ENCODE data around the gene GRM7. TPM values are rescaled to one million over a fixed set of nuclear protein-coding genes. Genes with fewer than 3 reads are reported as not detected.

The GRM7 gene
- total and polyA plus RNA-seq, 2 donors (not counting 1 experiment from before 2014, with no cell fraction given) = not detected

GRCh38 chr3:7646851-7647250, 785.9 kb downstream of the GRM7 start:
- Histone ChIP-seq H3K79me2 (ENCODE audit: control insufficient read depth, insufficient read depth, low read length) (no peaks in the 10 kb centered on the region), H3K9ac (ENCODE audit: low read length) (no peak overlapping the region), H3K27ac (ENCODE audit: low read length in 2 of 2) (no peak overlapping the region), H2AFZ (ENCODE audit: insufficient read depth, low read depth, low read length, poor library complexity, severe bottlenecking) (no peak overlapping the region), H3K9me3 (ENCODE audit: control extremely low read depth in 1 of 3, control insufficient read depth in 2 of 3, insufficient read depth in 1 of 3, low read length in 2 of 3) (no peaks in the 10 kb centered on the region), H3K27me3 (replicated peaks in 1 of 4; ENCODE audit: control extremely low read depth in 1 of 4, control insufficient read depth in 3 of 4, insufficient read depth in 4 of 4, low read length in 3 of 4) (no peaks in the 10 kb centered on the region), H3K36me3 (replicated peaks in 1 of 2; ENCODE audit: control extremely low read depth in 1 of 2, control insufficient read depth in 1 of 2, extremely low read depth in 1 of 2, insufficient read depth in 2 of 2, low read length in 1 of 2) (no peaks in the 10 kb centered on the region), H3K4me3 (ENCODE audit: control extremely low read depth in 1 of 5, extremely low read depth in 1 of 5, insufficient read depth in 1 of 5, low read depth in 2 of 5, low read length in 4 of 5) (no peak overlapping the region), H3K4me2 (replicated peaks; ENCODE audit: low read depth, low read length, poor library complexity, severe bottlenecking) (no peak overlapping the region), H4K20me1 (ENCODE audit: control insufficient read depth, insufficient read depth, low read length, poor library complexity, severe bottlenecking) (no peaks in the 10 kb centered on the region), H3K4me1 (ENCODE audit: control insufficient read depth in 2 of 2, insufficient read depth in 2 of 2, low read length in 2 of 2) (no peaks in the 10 kb centered on the region)
- peaks cover 9% of the 10 kb centered on the region for H3K9me3 Mint-ChIP-seq (ENCODE audit: insufficient read depth)
- H3K4me1 Mint-ChIP-seq = no peaks in the 10 kb centered on the region
- CTCF ChIA-PET = no interaction called here
- POLR2A ChIA-PET = no interaction called here
- intact Hi-C loops (cut with micrococcal nuclease) = no loop called here
- H3K4me3 Mint-ChIP-seq = no peak overlapping the region
- TF ChIP-seq CTCF (IDR thresholded peaks at IDR 0.05) (no peak), EZH2 (IDR thresholded peaks at IDR 0.05; ENCODE audit: borderline replicate concordance, insufficient read depth, low read depth, low read length, poor library complexity, severe bottlenecking) (no peak)
- no peaks in the 10 kb centered on the region for H3K27me3 Mint-ChIP-seq
- 84% methylated on average over 3 of the region's 5 CpGs for WGBS (ENCODE audit: insufficient coverage)
- no peak for DNase-seq
- no peak overlapping the region for H3K27ac Mint-ChIP-seq
- ATAC-seq (ENCODE audit: low read depth) = no peak

GRCh38 chr3:7650466-7650865, 789.6 kb downstream of the GRM7 start:
- no peaks in the 10 kb centered on the region for H3K4me1 ChIP-seq (ENCODE audit: control insufficient read depth in 2 of 2, insufficient read depth in 2 of 2, low read length in 2 of 2)
- ChIA-PET POLR2A (no interaction called here), CTCF (no interaction called here)
- H3K4me3 ChIP-seq (ENCODE audit: control extremely low read depth in 1 of 5, extremely low read depth in 1 of 5, insufficient read depth in 1 of 5, low read depth in 2 of 5, low read length in 4 of 5) = no peak overlapping the region
- no peaks in the 10 kb centered on the region for H3K27me3 ChIP-seq (replicated peaks in 1 of 4; ENCODE audit: control extremely low read depth in 1 of 4, control insufficient read depth in 3 of 4, insufficient read depth in 4 of 4, low read length in 3 of 4)
- Mint-ChIP-seq H3K4me3 (no peak overlapping the region), H3K9me3 (ENCODE audit: insufficient read depth) (peaks cover 9% of the 10 kb centered on the region), H3K27me3 (no peaks in the 10 kb centered on the region), H3K27ac (no peak overlapping the region), H3K4me1 (no peaks in the 10 kb centered on the region)
- no peak overlapping the region for H3K9ac ChIP-seq (ENCODE audit: low read length)
- no peak for TF ChIP-seq EZH2 (IDR thresholded peaks at IDR 0.05; ENCODE audit: borderline replicate concordance, insufficient read depth, low read depth, low read length, poor library complexity, severe bottlenecking)
- TF ChIP-seq CTCF (IDR thresholded peaks at IDR 0.05) = no peak
- no peaks in the 10 kb centered on the region for H3K79me2 ChIP-seq (ENCODE audit: control insufficient read depth, insufficient read depth, low read length)
- intact Hi-C loops (cut with micrococcal nuclease) = no loop called here
- no peak for DNase-seq
- H3K9me3 ChIP-seq (ENCODE audit: control extremely low read depth in 1 of 3, control insufficient read depth in 2 of 3, insufficient read depth in 1 of 3, low read length in 2 of 3) = no peaks in the 10 kb centered on the region
- no peak overlapping the region for H2AFZ ChIP-seq (ENCODE audit: insufficient read depth, low read depth, low read length, poor library complexity, severe bottlenecking)
- H3K36me3 ChIP-seq (replicated peaks in 1 of 2; ENCODE audit: control extremely low read depth in 1 of 2, control insufficient read depth in 1 of 2, extremely low read depth in 1 of 2, insufficient read depth in 2 of 2, low read length in 1 of 2) = no peaks in the 10 kb centered on the region
- no peak overlapping the region for H3K27ac ChIP-seq (ENCODE audit: low read length in 2 of 2)
- ATAC-seq (ENCODE audit: low read depth) = no peak
- 100% methylated on average over 1 of the region's 1 CpG for WGBS (ENCODE audit: insufficient coverage)
- H3K4me2 ChIP-seq (replicated peaks; ENCODE audit: low read depth, low read length, poor library complexity, severe bottlenecking) = no peak overlapping the region
- no peaks in the 10 kb centered on the region for H4K20me1 ChIP-seq (ENCODE audit: control insufficient read depth, insufficient read depth, low read length, poor library complexity, severe bottlenecking)
